Tibial nerve (tissue), 4 donors: Measurements from ENCODE around the gene WDR83.

ENCODE experiments used
- CTCF ChIP-seq, 5 experiments: fragments of 200-600 bp in 3 of 5; fragments of 450-650 bp in 2 of 5; sonication (generic) in 3 of 5; IDR thresholded peaks; one replicate each; pipeline ENCODE4 v1.5.1; 2016 to 2019; ENCODE audit warnings: antibody characterized with exemption in 5 of 5, mild to moderate bottlenecking in 3 of 5, moderate library complexity in 2 of 5
- EP300 ChIP-seq, 2 donors: sonication (generic); formaldehyde crosslinking; IDR thresholded peaks; one replicate each; pipeline ENCODE4 v1.6.1; 2017; ENCODE audit warnings: antibody characterized with exemption in 2 of 2, mild to moderate bottlenecking in 1 of 2
- POLR2A ChIP-seq, 2 donors: fragments of 450-650 bp; IDR thresholded peaks; one replicate each; pipeline ENCODE4 v1.6.1; 2017; ENCODE audit warnings: antibody characterized with exemption in 2 of 2, mild to moderate bottlenecking in 2 of 2, moderate library complexity in 2 of 2

GRCh38 chr19:12629215-12629614, 37.4 kb upstream of the WDR83 start:
- TF ChIP-seq POLR2A (IDR thresholded peaks at IDR 0.05) (no peak), EP300 (IDR thresholded peaks at IDR 0.05) (no peak), CTCF (IDR thresholded peaks at IDR 0.05) (no peak)
